Gastrocnemius medialis (tissue), 4 donors: Measurements from ENCODE around the gene TSPAN12. TPM values are rescaled to one million over a fixed set of nuclear protein-coding genes. Genes with fewer than 3 reads are reported as not detected.

Source experiments
- ATAC-seq, 2 donors: fragments of 150-250 bp; one replicate each; pipeline ENCODE4 v1.9.1; 2016
- DNase-seq, 2 donors: peaks; one replicate each; pipeline ENCODE4 v3.0.0-alpha.2; 2019
- H3K27ac ChIP-seq, 4 donors: fragments of 200-600 bp; sonication (generic); 1 replicate in 1 of 4; 2 replicates in 3 of 4; pipeline ENCODE4 v1.5.1; 2016 to 2018; ENCODE audit warnings: mild to moderate bottlenecking in 2 of 4, moderate library complexity in 1 of 4
- H3K27me3 ChIP-seq, 3 donors: fragments of 200-600 bp; sonication (generic) in 2 of 3; 1 replicate in 1 of 3; 2 replicates in 2 of 3; pipeline versions ENCODE4 v1.5.1 to v1.6.0; 2016 to 2019; ENCODE audit warnings: mild to moderate bottlenecking in 1 of 3, moderate library complexity in 1 of 3
- H3K36me3 ChIP-seq, 2 donors: fragments of 200-600 bp; sonication (generic) in 1 of 2; one replicate each; pipeline ENCODE4 v1.5.1; 2017 to 2018
- H3K4me1 ChIP-seq, 2 donors: fragments of 200-600 bp; sonication (generic) in 1 of 2; one replicate each; pipeline ENCODE4 v1.5.1; 2016 to 2017; ENCODE audit warnings: mild to moderate bottlenecking in 2 of 2
- H3K4me3 ChIP-seq, 4 donors: fragments of 200-600 bp; sonication (generic) in 3 of 4; 1 replicate in 1 of 4; 2 replicates in 3 of 4; pipeline ENCODE4 v1.5.1; 2016 to 2019; ENCODE audit warnings: mild to moderate bottlenecking in 2 of 4
- H3K9me3 ChIP-seq, 3 donors: fragments of 200-600 bp; sonication (generic) in 2 of 3; 1 replicate in 1 of 3; 2 replicates in 2 of 3; pipeline ENCODE4 v1.5.1; 2016 to 2019
- CTCF ChIP-seq, 5 experiments: fragments of 450-650 bp in 3 of 5; fragments of 200-600 bp in 2 of 5; sonication (generic) in 2 of 5; IDR thresholded peaks in 4 of 5; conservative IDR thresholded peaks in 1 of 5; 1 replicate in 4 of 5; 2 replicates in 1 of 5; pipeline ENCODE4 v1.5.1; 2016 to 2019; ENCODE audit warnings: antibody characterized with exemption in 5 of 5, mild to moderate bottlenecking in 3 of 5, moderate library complexity in 3 of 5
- POLR2A ChIP-seq, 2 donors: fragments of 450-650 bp; IDR thresholded peaks; one replicate each; pipeline ENCODE4 v1.6.1; 2017; ENCODE audit warnings: antibody characterized with exemption in 2 of 2, mild to moderate bottlenecking in 2 of 2, moderate library complexity in 2 of 2
- in situ Hi-C, 4 donors: fragments of 200-750 bp; cut with MboI; loops; one replicate each; pipeline versions ENCODE4 v1.15.0 to v1.8.0; 2017; ENCODE audit warnings: low sequenced_read_pairs in 4 of 4
- intact Hi-C: fragments of 100-400 bp; cut with DNase I; formaldehyde crosslinking; loops from one replicate; pipeline ENCODE4 v1.15.1; 2023; ENCODE audit warnings: low total_unique reads
- total RNA-seq, 4 donors: library from RNA; depleted of rRNA; stranded (reverse); fragments of >200 nt; gene quantifications; one replicate each; pipeline versions ENCODE4 v1.1.0 to v1.2.3, GENCODE V29; 2016

Gene TSPAN12
- total RNA-seq, 4 donors from 2014 or later = 1.3 to 6.3 (median 2.8) TPM

DNA sequence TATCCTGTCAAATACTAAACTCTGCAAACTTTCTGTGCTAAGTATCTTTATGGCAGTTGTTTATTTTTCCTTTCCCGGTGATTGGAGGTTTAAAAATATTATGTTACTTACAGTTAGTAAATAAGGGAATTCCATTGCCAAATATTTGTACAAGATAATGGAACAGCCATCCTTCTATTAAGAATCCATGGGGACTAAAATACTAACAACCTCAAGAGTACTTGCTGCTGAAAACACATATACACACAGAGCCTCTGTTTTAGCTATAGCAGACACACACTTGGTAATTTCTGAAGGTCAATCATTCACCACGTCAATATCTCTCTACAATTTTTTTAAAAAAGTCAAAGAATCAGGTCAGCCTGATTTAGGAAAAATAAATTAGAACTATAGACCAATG lies 32.4 kb downstream of the TSPAN12 start:
- H3K4me3 ChIP-seq = no peak overlapping the region
- TF ChIP-seq POLR2A (IDR thresholded peaks at IDR 0.05) (no peak), CTCF (IDR thresholded peaks at IDR 0.05 in 4 of 5, conservative IDR thresholded peaks at IDR 0.05 in 1 of 5) (no peak)
- H3K36me3 ChIP-seq = no peaks in the 10 kb centered on the region
- no peak for DNase-seq
- H3K27me3 ChIP-seq = no peaks in the 10 kb centered on the region
- in situ Hi-C loops (no loop called here), intact Hi-C loops (no loop called here)
- no peak overlapping the region for H3K27ac ChIP-seq
- H3K9me3 ChIP-seq = no peaks in the 10 kb centered on the region
- ATAC-seq = no peak
- H3K4me1 ChIP-seq = no peaks in the 10 kb centered on the region

- DNase-seq (no peak), ATAC-seq (no peak)
- no peaks in the 10 kb centered on the region for H3K9me3 ChIP-seq
- TF ChIP-seq CTCF (IDR thresholded peaks at IDR 0.05 in 4 of 5, conservative IDR thresholded peaks at IDR 0.05 in 1 of 5) (no peak), POLR2A (IDR thresholded peaks at IDR 0.05) (no peak)
- H3K36me3 ChIP-seq = no peaks in the 10 kb centered on the region
- no peak overlapping the region for H3K4me3 ChIP-seq
- no peak overlapping the region for H3K27ac ChIP-seq
- no peaks in the 10 kb centered on the region for H3K4me1 ChIP-seq
- H3K27me3 ChIP-seq = no peaks in the 10 kb centered on the region
- intact Hi-C loops (no loop called here), in situ Hi-C loops (no loop called here)
Observed at GRCh38 chr7:120825152-120825551, 32.8 kb downstream of the TSPAN12 start.

GRCh38 chr7:120819861-120820260 lies 38.1 kb downstream of the TSPAN12 start:
- no peaks in the 10 kb centered on the region for H3K36me3 ChIP-seq
- DNase-seq (no peak), ATAC-seq (no peak)
- in situ Hi-C loops (loop anchor here in 2 of 4 donors (25.0 kb wide), 2 partner anchors 117 to 292 kb away; no protein-coding TSS in a partner anchor), intact Hi-C loops (no loop called here)
- H3K27me3 ChIP-seq = no peaks in the 10 kb centered on the region
- TF ChIP-seq POLR2A (IDR thresholded peaks at IDR 0.05) = no peak
- TF ChIP-seq CTCF (IDR thresholded peaks at IDR 0.05 in 4 of 5, conservative IDR thresholded peaks at IDR 0.05 in 1 of 5) = no peak
- no peaks in the 10 kb centered on the region for H3K4me1 ChIP-seq
- H3K9me3 ChIP-seq = no peaks in the 10 kb centered on the region
- H3K4me3 ChIP-seq = no peak overlapping the region
- H3K27ac ChIP-seq = no peak overlapping the region

DNA sequence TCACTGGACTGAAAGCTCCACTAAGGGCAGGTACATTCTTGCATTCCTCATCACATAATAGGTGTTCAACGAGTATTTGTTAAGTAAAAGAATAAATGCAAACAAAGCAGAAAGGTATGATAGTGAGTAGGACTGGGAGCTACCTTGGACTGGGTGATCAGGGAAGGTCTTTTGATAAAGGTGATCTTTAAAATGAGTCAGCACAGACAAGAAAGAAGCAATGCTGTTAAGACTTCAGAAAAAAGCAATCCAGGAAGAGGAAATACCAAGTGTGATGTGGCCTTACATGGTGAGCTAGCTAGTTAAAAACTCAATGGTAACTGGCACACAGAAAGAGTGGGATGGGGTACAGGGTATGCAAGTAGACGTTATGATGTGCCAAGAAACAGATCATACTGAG lies 40.1 kb downstream of the TSPAN12 start:
- H3K36me3 ChIP-seq = no peaks in the 10 kb centered on the region
- TF ChIP-seq CTCF (IDR thresholded peaks at IDR 0.05 in 4 of 5, conservative IDR thresholded peaks at IDR 0.05 in 1 of 5) (no peak), POLR2A (IDR thresholded peaks at IDR 0.05) (no peak)
- H3K27ac ChIP-seq = no peak overlapping the region
- ATAC-seq (no peak), DNase-seq (no peak)
- H3K27me3 ChIP-seq = no peaks in the 10 kb centered on the region
- H3K4me1 ChIP-seq = no peaks in the 10 kb centered on the region
- in situ Hi-C loops (loop anchor here in 2 of 4 donors (25.0 kb wide), 2 partner anchors 119 to 294 kb away; no protein-coding TSS in a partner anchor), intact Hi-C loops (no loop called here)
- no peaks in the 10 kb centered on the region for H3K9me3 ChIP-seq
- H3K4me3 ChIP-seq = no peak overlapping the region
